Erythroblast (primary cell): ENCODE results near the gene TLCD3A.

Source experiments
- GATA1 ChIP-seq: IDR thresholded peaks from 2 replicates; pipeline ENCODE4 v1.6.1; 2011; ENCODE audit warnings: low read depth, mild to moderate bottlenecking, control low read depth, low read length, moderate library complexity
- POLR2A ChIP-seq: IDR thresholded peaks from 2 replicates; pipeline ENCODE4 v1.6.1; 2011; ENCODE audit warnings: mild to moderate bottlenecking, low read length

GRCh38 chr17:732902-733720, 715 bp downstream of the TLCD3A start:
- TF ChIP-seq POLR2A = no peak
- no peak for TF ChIP-seq GATA1
